Measurements from ENCODE around the gene SLC12A7. TPM values are rescaled to one million over a fixed set of nuclear protein-coding genes. Genes with fewer than 3 reads are reported as not detected.

Gene SLC12A7
- polyA plus RNA-seq, 3 donors from 2014 or later, result 9.5 to 18.2 (median 9.7) TPM

DNA sequence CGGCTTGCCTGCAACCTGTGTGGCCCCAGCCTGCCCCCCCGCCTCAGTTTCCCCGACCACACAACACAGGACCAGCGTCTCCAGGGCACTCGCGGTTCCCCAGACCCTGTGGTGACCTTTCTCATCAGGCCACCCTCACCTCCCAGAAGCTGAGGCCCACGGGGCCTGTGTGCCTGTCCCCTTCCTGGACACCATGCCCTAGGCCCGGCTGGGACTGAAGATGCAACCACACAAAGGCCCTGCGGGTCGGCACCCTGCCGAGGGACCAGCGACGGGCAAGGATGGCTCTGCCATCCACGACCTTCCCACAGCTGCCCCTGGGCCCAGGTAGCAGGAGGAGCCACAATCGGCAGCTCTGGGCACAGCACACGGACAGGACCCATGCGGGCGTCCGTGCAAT lies 34.8 kb downstream of the SLC12A7 start:
- Mint-ChIP-seq H3K4me3 (no peak overlapping the region), H3K9me3 (no peaks in the 10 kb centered on the region), H3K4me1 (no peaks in the 10 kb centered on the region), H3K27ac (no peak overlapping the region), H3K27me3 (ENCODE audit: low read depth in 3 of 3) (peaks cover 2 to 8% (median 2%) of the 10 kb centered on the region in 3 donors), H3K36me3 (peaks cover 0 to 8% (median 7%) of the 10 kb centered on the region in 3 donors)
- no peak for DNase-seq

DNA sequence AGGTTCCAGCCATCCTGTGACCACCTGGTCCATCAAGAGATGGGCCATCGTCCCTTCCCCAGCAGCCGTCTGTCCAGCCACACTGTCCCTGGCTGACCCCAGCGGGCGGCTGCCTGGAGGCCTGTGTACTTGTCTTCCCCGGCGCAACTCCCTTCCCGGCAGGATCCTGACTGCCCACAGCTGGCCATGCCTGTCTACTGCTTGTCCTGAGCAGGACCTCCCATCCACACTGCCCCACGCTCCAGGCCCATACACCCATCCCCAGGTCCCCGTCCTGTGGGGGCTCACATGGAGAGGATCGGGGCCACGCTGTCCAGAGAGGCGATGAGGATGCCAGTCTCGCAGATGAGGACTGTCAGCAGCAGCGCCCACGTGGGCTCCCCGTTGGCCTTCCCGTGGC lies 35.5 kb downstream of the SLC12A7 start:
- Mint-ChIP-seq H3K4me1 (no peaks in the 10 kb centered on the region), H3K4me3 (no peak overlapping the region), H3K36me3 (peaks cover 0 to 8% (median 7%) of the 10 kb centered on the region in 3 donors), H3K9me3 (no peaks in the 10 kb centered on the region), H3K27me3 (ENCODE audit: low read depth in 3 of 3) (peaks cover 2 to 8% (median 2%) of the 10 kb centered on the region in 3 donors), H3K27ac (no peak overlapping the region)
- no peak for DNase-seq

GRCh38 chr5:1075931-1076330 lies 35.9 kb downstream of the SLC12A7 start:
- Mint-ChIP-seq H3K36me3 (peaks cover 0 to 3% (median 3%) of the 10 kb centered on the region in 3 donors), H3K9me3 (no peaks in the 10 kb centered on the region), H3K27ac (no peak overlapping the region), H3K4me1 (no peaks in the 10 kb centered on the region), H3K27me3 (ENCODE audit: low read depth in 3 of 3) (peaks cover 2 to 8% (median 2%) of the 10 kb centered on the region in 3 donors), H3K4me3 (no peak overlapping the region)
- no peak for DNase-seq

DNA sequence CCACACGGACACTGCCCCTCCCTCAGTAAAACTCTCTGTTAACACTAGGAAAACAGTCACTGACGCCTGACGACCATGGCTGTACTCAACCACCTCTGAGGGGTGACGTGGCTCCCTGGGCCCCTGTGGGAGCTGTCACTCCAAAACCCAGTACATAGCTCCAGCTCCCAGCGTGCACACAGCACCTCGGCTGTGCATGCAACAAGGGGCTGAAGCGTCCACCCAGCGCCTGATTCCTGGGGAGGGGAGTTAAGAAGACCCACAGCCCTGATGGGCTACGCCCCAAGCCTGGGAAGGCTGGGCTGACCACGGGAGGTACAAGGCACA lies 36.3 kb downstream of the SLC12A7 start:
- Mint-ChIP-seq H3K36me3 (no peaks in the 10 kb centered on the region), H3K9me3 (no peaks in the 10 kb centered on the region), H3K27ac (no peak overlapping the region), H3K27me3 (ENCODE audit: low read depth in 3 of 3) (peaks cover 0 to 8% (median 0%) of the 10 kb centered on the region in 3 donors), H3K4me1 (no peaks in the 10 kb centered on the region), H3K4me3 (no peak overlapping the region)
- no peak for DNase-seq

DNA sequence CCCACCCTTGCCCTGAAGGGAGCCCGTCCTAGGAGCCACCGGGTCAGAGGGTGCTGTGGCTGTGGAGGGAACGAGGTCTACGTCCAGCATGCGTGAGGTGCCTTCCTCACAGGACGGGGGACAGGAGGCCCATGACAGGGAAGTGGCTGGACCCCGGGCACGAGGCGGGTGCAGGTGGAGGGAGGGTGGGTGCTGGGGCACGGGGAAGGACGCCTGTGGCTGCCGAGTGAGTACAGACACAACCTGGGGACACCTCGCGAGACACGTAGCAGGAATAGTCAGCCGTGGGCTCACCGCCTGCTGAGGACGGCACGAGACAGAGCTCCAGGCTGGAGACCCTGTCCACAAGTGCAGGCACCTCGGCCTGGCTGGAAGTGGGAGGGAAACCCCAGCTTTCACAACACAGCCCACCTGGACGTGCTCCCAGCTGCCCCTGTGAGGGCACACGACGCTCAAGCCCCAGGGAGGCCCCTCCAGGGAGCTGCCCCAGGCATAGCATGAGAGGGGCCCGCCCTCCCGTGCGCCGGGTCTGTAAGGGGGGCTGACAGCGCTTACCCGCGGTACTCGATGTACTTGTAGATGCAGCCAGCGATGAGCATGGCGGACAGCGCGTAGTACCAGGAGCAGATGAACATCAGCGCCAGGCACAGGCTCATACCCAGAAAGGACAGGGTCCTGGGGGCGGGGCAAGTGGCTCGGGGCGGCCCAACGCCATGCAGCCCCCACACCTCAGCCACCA lies 36.9 kb downstream of the SLC12A7 start:
- Mint-ChIP-seq H3K9me3 (no peaks in the 10 kb centered on the region), H3K27ac (no peak overlapping the region)

GRCh38 chr5:1074226-1074625 lies 37.6 kb downstream of the SLC12A7 start:
- H3K4me3 Mint-ChIP-seq, result no peak overlapping the region
- DNase-seq, result no peak
- no peaks in the 10 kb centered on the region for H3K9me3 Mint-ChIP-seq
- no peak overlapping the region for H3K27ac Mint-ChIP-seq
- H3K4me1 Mint-ChIP-seq, result no peaks in the 10 kb centered on the region
- peaks cover 0 to 8% (median 0%) of the 10 kb centered on the region in 3 donors for H3K27me3 Mint-ChIP-seq (ENCODE audit: low read depth in 3 of 3)
- no peaks in the 10 kb centered on the region for H3K36me3 Mint-ChIP-seq

More for the DNA sequence above, 36.9 kb downstream of the SLC12A7 start:
- Mint-ChIP-seq H3K4me3 (no peak overlapping the region), H3K27me3 (ENCODE audit: low read depth in 3 of 3) (peaks cover 0 to 8% (median 0%) of the 10 kb centered on the region in 3 donors), H3K36me3 (no peaks in the 10 kb centered on the region), H3K4me1 (no peaks in the 10 kb centered on the region)
- no peak for DNase-seq

- H3K36me3 Mint-ChIP-seq, result no peaks in the 10 kb centered on the region
- no peaks in the 10 kb centered on the region for H3K9me3 Mint-ChIP-seq
- no peak for DNase-seq
- no peak overlapping the region for H3K27ac Mint-ChIP-seq
- no peaks in the 10 kb centered on the region for H3K4me1 Mint-ChIP-seq
- H3K27me3 Mint-ChIP-seq (ENCODE audit: low read depth in 3 of 3), result peaks cover 0 to 8% (median 0%) of the 10 kb centered on the region in 3 donors
- H3K4me3 Mint-ChIP-seq, result no peak overlapping the region
Measured at GRCh38 chr5:1073239-1074102, 38.4 kb downstream of the SLC12A7 start.

DNA sequence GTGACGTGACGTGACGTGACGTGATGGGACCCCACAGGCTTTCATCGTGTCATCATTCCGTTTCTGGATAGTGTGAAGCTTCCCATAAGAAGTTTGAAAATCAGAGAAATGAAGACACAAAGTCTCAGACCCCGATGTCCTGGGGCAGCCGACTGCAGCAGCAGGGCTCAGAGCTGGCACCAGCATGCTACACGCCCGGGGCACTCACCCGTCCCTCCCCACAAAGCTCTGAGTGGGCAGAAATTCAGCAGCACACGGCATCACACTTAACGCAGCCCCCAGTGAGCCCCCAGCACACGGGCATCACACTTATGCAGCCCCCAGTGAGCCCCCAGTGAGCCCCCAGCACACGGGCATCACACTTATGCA lies 42.2 kb downstream of the SLC12A7 start:
- H3K27ac Mint-ChIP-seq, result no peak overlapping the region
- no peaks in the 10 kb centered on the region for H3K9me3 Mint-ChIP-seq
- H3K36me3 Mint-ChIP-seq, result no peaks in the 10 kb centered on the region
- no peak for DNase-seq
- no peaks in the 10 kb centered on the region for H3K4me1 Mint-ChIP-seq
- no peak overlapping the region for H3K4me3 Mint-ChIP-seq
- peaks cover 0 to 3% (median 2%) of the 10 kb centered on the region in 3 donors for H3K27me3 Mint-ChIP-seq (ENCODE audit: low read depth in 3 of 3)

DNA sequence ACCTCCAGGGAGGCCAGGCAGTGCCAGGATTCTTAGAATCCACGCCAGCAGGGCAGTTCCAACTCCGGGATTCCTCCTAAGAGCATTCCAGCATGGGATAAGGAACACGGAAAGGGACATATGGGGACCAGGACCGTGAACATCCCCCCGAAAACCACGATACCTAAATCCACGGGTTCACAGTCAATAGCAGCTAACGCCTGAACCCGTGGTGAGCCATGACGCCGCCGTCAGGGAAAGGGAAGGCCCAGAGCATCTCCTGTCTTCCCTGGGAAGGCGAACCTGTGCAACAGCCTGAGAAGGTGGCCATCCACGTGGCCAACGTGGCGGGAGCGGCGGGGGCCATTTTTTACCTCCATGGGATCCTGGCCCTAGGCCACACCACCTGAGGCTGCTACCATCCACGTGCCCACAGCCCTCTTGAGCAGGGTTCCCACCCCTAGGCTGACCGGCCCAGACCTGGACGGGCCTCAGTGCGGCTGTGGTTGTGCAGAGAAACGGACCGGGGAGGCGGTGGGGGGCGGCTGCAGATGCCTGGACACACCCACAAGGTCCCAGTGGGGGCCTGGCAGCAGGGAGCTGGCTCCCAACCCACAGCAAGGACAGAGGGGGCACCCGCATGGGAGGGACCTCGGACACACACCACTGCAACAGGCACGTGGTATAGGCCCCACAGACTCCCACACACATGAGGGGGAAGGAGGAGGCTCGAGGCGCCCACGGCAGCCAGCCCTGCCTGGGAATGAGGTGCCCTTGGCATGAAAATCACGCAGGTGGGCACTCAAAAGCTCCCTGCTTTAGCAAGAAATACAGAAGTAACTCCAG lies 42.8 kb downstream of the SLC12A7 start:
- Mint-ChIP-seq H3K4me1 (no peaks in the 10 kb centered on the region), H3K9me3 (no peaks in the 10 kb centered on the region), H3K27ac (no peak overlapping the region), H3K36me3 (no peaks in the 10 kb centered on the region), H3K4me3 (no peak overlapping the region), H3K27me3 (ENCODE audit: low read depth in 3 of 3) (peaks cover 0 to 3% (median 2%) of the 10 kb centered on the region in 3 donors)
- no peak for DNase-seq

DNA sequence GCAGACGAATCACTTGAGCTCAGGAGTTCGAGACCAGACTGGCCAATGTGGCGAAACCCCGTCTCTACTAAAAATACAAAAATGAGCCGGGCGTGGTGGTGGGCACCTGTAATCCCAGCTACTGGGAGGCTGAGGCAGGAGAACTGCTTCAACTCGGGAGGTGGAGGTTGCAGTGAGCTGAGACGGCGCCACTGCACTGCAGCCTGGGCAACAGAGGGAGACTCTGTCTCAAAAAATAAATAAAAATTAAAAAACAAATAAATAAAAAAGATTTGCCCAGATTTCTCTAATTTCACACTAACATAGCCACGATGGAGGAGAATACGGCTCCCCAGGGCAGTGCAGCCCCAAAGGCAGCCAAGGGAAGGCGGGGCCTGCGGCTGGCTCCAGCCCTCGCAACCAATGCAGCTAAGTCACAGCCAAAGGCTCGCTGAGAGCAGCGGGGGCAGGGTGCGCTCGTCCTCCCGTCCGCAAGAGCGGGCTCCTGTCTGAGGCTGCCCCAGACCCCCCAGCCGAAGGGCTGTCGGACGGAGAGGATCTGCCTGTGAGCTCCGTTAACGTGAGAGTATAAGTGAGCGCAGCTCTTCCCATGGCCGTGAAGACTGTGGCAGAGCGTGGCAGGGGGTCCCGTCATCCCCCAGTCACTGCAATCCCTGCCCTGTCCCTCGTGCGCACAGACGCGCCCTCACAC lies 43.5 kb downstream of the SLC12A7 start:
- Mint-ChIP-seq H3K4me1 (no peaks in the 10 kb centered on the region), H3K27me3 (ENCODE audit: low read depth in 3 of 3) (peaks cover 0 to 3% (median 0%) of the 10 kb centered on the region in 3 donors), H3K9me3 (no peaks in the 10 kb centered on the region), H3K27ac (no peak overlapping the region), H3K36me3 (no peaks in the 10 kb centered on the region), H3K4me3 (no peak overlapping the region)
- no peak for DNase-seq

DNA sequence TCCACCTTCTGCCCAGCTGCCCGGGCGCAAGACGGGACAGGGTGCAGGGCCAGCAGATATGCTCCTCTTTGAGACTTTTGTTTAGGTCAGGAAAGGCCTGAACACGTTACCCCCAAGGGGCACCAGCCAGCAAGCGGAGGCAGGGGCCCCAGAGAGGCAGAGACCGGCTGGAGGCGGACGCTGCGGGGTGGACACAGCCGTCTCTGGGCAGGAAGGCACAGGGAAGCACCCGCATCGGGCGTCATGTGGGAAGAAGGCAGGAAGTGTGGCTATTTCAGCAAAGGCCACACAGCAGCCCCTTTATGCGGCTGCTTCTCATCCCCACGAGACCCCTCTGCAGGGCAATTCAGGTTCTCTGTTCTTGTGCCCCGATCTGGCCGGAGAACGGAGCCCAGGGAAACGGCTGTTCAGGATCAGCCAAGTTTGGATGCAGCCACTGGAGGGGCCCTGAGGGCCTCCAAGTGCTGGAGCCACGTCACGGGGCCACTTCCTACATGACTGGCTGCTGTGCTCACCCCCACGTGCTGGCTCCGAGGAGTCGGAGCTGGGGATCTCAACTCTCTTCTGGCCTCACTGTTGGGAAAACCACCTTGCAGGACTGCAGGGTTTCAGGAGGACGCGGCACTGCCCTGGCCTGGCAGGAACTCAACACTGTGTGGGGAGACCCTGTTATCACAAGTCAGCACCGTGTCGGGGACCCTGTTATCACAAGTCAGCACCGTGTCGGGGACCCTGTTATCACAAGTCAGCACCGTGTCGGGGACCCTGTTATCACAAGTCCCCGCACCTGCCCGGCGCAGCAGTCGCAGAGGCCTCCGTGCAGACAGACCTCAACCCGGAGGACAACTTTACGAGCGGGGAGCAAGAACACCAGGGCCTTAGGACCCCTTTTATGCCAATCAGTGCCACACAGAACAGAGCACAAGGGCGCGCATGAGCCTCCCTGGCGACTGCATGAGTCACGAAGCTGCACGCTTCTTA lies 44.4 kb downstream of the SLC12A7 start:
- no peaks in the 10 kb centered on the region for H3K4me1 Mint-ChIP-seq
- no peaks in the 10 kb centered on the region for H3K9me3 Mint-ChIP-seq
- no peaks in the 10 kb centered on the region for H3K36me3 Mint-ChIP-seq
- peaks cover 0 to 3% (median 0%) of the 10 kb centered on the region in 3 donors for H3K27me3 Mint-ChIP-seq (ENCODE audit: low read depth in 3 of 3)
- no peak overlapping the region for H3K4me3 Mint-ChIP-seq
- H3K27ac Mint-ChIP-seq, result no peak overlapping the region
- no peak for DNase-seq

DNA sequence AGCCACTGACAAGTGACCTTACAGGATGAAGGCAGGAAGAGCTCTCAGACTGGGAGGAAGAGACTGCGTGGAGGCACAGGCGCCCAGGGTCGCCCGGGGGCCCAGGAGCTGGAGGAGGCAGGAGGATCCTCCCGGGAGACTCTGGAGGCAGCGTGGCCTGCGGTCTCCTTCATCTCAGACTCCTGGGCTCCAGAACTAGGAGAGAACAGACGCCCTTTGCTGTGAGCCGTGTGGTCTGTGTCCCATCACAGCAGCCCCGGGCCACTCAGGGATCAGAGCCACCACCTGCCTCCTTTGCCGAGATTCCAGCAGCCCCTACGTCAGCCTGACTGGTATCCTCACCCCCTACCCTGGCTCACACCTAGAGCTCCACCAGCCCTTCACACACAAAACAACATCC lies 45.2 kb downstream of the SLC12A7 start:
- H3K27ac Mint-ChIP-seq, result peak overlapping the region in 1 of 6 donors; percentile 31
- no peaks in the 10 kb centered on the region for H3K4me1 Mint-ChIP-seq
- peaks cover 0 to 3% (median 0%) of the 10 kb centered on the region in 3 donors for H3K27me3 Mint-ChIP-seq (ENCODE audit: low read depth in 3 of 3)
- no peak for DNase-seq
- no peaks in the 10 kb centered on the region for H3K9me3 Mint-ChIP-seq
- no peak overlapping the region for H3K4me3 Mint-ChIP-seq
- H3K36me3 Mint-ChIP-seq, result no peaks in the 10 kb centered on the region

All from immature natural killer cell (primary cell).